Activated CD4-positive, alpha-beta T cell treated with anti-CD3 and anti-CD28 coated beads for 24 hours (primary cell): ENCODE measurements around the gene BLTP3A.

Experiments
- DNase-seq, 2 donors: peaks; one replicate each; pipeline ENCODE4 v3.0.0-alpha.2; 2020; ENCODE audit warnings: low read depth in 2 of 2

The BLTP3A gene

DNA sequence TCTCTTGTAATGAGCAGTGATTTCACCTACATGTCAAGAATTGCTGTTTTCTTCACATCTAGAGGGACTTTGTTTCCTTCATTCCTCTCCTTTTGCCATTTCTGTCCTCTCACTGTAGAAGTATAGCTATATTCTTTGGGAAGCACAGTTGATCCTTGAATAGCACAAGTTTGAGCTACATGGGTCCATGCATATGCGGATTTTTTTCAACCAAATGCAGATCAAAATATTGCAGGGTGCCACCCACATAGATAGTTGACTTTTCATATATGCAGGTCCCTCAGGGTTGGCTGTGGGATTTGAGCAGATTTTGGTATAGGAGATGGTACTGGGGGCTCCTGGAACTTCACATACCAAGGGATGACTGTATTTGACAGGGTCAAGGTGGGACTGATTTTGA, 41.1 kb downstream of the BLTP3A start:
- DNase-seq, result no peak

DNA sequence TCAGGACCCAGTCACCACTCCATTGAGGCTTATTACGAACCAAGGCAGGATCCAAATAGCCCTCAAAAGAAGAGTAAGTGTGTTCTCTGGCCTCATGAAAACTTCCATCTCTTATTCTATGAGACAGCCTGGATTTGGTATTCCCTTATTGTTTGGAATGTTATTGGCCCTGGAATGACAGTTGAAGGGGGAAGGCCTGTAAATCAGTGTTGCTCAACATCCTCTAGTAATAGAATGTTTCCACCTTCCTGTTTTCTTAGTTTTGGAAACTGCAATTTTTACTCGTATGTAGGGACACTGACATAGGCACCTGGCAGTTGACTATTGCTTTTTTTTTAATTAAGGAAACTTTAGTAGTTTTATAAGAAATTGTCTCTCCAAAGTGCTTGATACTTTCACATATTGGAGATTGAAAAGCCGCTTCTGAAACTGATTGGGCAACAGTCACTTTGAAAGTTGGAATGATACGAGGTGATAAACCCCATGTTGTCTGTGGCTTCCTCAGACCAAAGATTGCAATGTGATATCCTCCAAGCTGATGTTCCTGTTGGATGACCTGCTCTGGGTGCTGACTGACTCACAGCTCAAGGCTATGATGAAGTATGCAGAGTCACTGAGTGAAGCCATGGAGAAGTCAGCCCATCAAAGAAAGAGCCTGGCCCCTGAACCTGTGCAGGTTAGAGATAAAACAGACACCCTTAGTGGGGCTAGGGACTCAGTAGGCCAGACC, 43.1 kb downstream of the BLTP3A start:
- no peak for DNase-seq

DNA sequence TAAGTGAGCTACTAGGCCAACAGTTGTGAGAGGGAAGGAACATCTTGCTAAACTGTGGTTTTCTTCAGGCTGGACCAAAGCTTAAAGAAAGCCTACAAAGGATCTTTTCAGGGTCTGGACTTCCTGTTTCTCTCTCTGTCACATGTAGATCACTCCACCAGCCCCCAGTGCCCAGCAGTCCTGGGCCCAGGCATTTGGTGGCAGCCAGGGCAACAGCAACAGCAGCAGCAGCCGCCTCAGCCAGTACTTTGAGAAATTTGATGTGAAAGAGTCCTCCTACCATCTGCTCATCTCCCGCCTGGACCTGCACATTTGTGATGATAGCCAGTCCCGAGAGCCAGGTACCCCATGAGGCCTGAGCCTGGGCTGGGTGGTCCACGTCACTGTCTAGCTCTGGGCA, 44.1 kb downstream of the BLTP3A start:
- no peak for DNase-seq

GRCh38 chr6:34836451-34836850, 44.6 kb downstream of the BLTP3A start:
- no peak for DNase-seq

GRCh38 chr6:34837528-34837927, 45.6 kb downstream of the BLTP3A start:
- DNase-seq, result no peak

- DNase-seq, result no peak
Observed at GRCh38 chr6:34839666-34840352, 47.9 kb downstream of the BLTP3A start.
